HFF-Myc (cell line): ENCODE measurements around the gene GP2.

Source experiments
- DNase-seq: peaks from one replicate; pipeline ENCODE4 v3.0.0-alpha.2; 2011; ENCODE audit warnings: low read depth; ENCODE audit errors: extremely low read depth
- H3K4me3 ChIP-seq: replicated peaks from 2 replicates; pipeline ENCODE4 v1.5.1; 2011; ENCODE audit warnings: low read depth, mild to moderate bottlenecking, control low read depth, low read length
- CTCF ChIP-seq: IDR thresholded peaks from 2 replicates; pipeline ENCODE4 v1.5.1; 2012; ENCODE audit warnings: mild to moderate bottlenecking, low read depth, low read length, control low read depth; ENCODE audit errors: missing control alignments

Gene GP2

GRCh38 chr16:20320592-20320991 is 6.7 kb downstream of the GP2 start:
- H3K4me3 ChIP-seq = no peak overlapping the region
- DNase-seq = no peak
- TF ChIP-seq CTCF = no peak

DNA sequence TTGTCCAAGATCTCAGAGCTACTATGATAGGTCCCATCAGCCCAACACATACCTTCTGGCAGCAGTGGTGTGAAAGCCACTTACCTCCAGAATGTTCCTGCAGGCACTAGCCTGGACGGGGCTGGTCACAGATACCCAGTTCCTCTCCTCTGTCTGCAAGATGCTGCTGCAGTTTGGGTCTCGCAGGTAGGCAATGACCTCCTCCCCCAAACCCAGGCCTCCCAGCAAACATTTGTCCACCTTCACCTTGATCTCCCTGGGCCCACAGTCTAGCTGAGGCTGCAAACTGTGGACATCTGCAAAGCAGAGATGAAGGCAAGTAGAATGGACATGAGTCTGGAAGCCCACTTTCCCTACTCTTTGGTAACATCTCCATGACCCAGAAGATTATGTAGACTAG is 7.1 kb downstream of the GP2 start:
- TF ChIP-seq CTCF = no peak
- H3K4me3 ChIP-seq = no peak overlapping the region
- DNase-seq = no peak

GRCh38 chr16:20319406-20319805 is 7.9 kb downstream of the GP2 start:
- no peak for DNase-seq
- no peak for TF ChIP-seq CTCF

GRCh38 chr16:20318437-20318836 is 8.9 kb downstream of the GP2 start:
- DNase-seq = no peak
- no peak overlapping the region for H3K4me3 ChIP-seq
- no peak for TF ChIP-seq CTCF

More at GRCh38 chr16:20319406-20319805, 7.9 kb downstream of the GP2 start:
- no peak overlapping the region for H3K4me3 ChIP-seq

- no peak for DNase-seq
- no peak for TF ChIP-seq CTCF
- no peak overlapping the region for H3K4me3 ChIP-seq
Observed at GRCh38 chr16:20318006-20318405, 9.3 kb downstream of the GP2 start.

GRCh38 chr16:20317117-20317516 is 10.2 kb downstream of the GP2 start:
- no peak overlapping the region for H3K4me3 ChIP-seq
- TF ChIP-seq CTCF = no peak
- no peak for DNase-seq

DNA sequence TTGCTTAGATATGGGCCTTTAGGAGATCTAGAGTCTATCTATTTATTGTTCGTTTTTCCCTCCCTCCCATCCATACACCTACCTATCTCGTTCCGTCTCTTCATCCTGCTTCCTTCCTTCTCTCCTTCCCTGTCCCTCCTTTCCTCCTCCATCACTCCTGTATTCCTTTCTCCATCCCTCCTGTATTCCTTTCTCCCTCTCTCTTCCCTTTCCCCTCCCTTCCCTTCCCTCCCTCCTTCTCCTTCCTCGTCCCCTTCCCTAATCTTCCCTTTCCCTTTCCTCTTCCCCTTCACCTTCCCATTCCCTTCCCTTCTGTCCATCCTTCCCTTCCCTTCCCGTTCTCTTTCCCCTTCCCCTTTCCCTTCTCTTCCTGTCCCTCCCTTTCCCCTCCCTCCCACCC is 10.6 kb downstream of the GP2 start:
- no peak for TF ChIP-seq CTCF
- no peak for DNase-seq
- H3K4me3 ChIP-seq = no peak overlapping the region
